NB4 (cell line): Measurements from ENCODE around the gene TTC4.

Experiments
- CTCF ChIP-seq: IDR thresholded peaks from one replicate; pipeline ENCODE4 v1.5.1; 2012; ENCODE audit warnings: low read depth, low read length
- POLR2A ChIP-seq: IDR thresholded peaks from 2 replicates; pipeline ENCODE4 v1.6.1; 2011; ENCODE audit warnings: mild to moderate bottlenecking; ENCODE audit not compliant: insufficient read length; ENCODE audit errors: extremely low read depth

DNA sequence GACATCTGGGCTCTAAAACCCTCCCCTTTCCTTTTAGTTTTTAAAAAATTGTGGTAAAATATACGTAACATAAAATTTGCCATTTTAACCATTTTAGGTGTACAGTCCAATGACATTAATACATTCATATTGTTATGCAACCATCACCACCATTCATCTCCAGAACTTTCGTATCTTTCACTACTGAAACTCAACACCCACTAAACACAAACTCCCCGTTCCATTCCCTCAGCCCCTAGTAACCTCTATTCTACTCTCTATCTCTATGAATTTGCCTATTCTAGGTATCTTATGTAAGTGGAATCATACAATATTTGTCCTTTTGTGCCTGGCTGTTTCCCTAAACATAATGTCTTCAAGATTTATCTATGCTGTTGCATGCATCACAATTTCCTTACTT, 19.4 kb upstream of the TTC4 start:
- TF ChIP-seq POLR2A = no peak
- TF ChIP-seq CTCF = no peak
